ENCODE results near the gene REPS2. TPM values are rescaled to one million over a fixed set of nuclear protein-coding genes. Genes with fewer than 3 reads are reported as not detected.

REPS2 gene
- total and polyA plus RNA-seq, 2 experiments from 2014 or later: 1.2 to 4.4 TPM

GRCh38 chrX:16916561-16916960 lies 29.9 kb upstream of the REPS2 start:
- Histone ChIP-seq H3K4me1 (ENCODE audit: insufficient read depth) (no peaks in the 10 kb centered on the region), H3F3A (replicated peaks; ENCODE audit: low read depth) (no peaks in the 10 kb centered on the region), H3K36me3 (ENCODE audit: insufficient read depth) (no peaks in the 10 kb centered on the region), H3K79me2 (replicated peaks; ENCODE audit: insufficient read depth) (no peaks in the 10 kb centered on the region), H3K27ac (ENCODE audit: low read depth) (no peak overlapping the region), H3K4me2 (no peak overlapping the region), H2AFZ (no peak overlapping the region), H3K9me2 (ENCODE audit: insufficient read depth) (no peaks in the 10 kb centered on the region), H3K4me3 (no peak overlapping the region), H4K20me1 (replicated peaks; ENCODE audit: insufficient read depth) (no peaks in the 10 kb centered on the region), H3K27me3 (ENCODE audit: insufficient read depth) (no peaks in the 10 kb centered on the region)
- DNase-seq (ENCODE audit: low spot score) (no peak), ATAC-seq (no peak)
- no peaks in the 10 kb centered on the region for H3K27me3 Mint-ChIP-seq (ENCODE audit: insufficient read depth, low read depth, poor library complexity)
- H3K4me1 Mint-ChIP-seq: no peaks in the 10 kb centered on the region
- H3K27ac Mint-ChIP-seq: no peak overlapping the region
- H3K36me3 Mint-ChIP-seq (ENCODE audit: low read depth): no peaks in the 10 kb centered on the region
- H3K4me3 Mint-ChIP-seq: no peak overlapping the region
- TF ChIP-seq ZNF331 (CRISPR knock-in tag; IDR thresholded peaks at IDR 0.05; ENCODE audit: low read depth) (no peak), ETS1 (IDR thresholded peaks at IDR 0.05) (no peak), ZNF462 (CRISPR knock-in tag; IDR thresholded peaks at IDR 0.05) (no peak), JUNB (IDR thresholded peaks at IDR 0.05; ENCODE audit: unreplicated experiment) (no peak), CTCF (conservative IDR thresholded peaks at IDR 0.05; ENCODE audit: low read depth in 2 of 2) (no peak), ZNF114 (CRISPR knock-in tag; IDR thresholded peaks at IDR 0.05) (no peak), NANOG (IDR thresholded peaks at IDR 0.05; ENCODE audit: borderline replicate concordance) (no peak), CREB1 (CRISPR knock-in tag; IDR thresholded peaks at IDR 0.05; ENCODE audit: low read depth) (no peak), STAT1 (IDR thresholded peaks at IDR 0.05; ENCODE audit: unreplicated experiment) (no peak), EZH2phosphoT487 (IDR thresholded peaks at IDR 0.05; ENCODE audit: unreplicated experiment) (no peak), POLR2AphosphoS5 (IDR thresholded peaks at IDR 0.05; ENCODE audit: low read depth) (no peak), EZH2 (IDR thresholded peaks at IDR 0.05; ENCODE audit: low read depth, unreplicated experiment) (no peak)
- TF ChIP-seq, protein P1, sequence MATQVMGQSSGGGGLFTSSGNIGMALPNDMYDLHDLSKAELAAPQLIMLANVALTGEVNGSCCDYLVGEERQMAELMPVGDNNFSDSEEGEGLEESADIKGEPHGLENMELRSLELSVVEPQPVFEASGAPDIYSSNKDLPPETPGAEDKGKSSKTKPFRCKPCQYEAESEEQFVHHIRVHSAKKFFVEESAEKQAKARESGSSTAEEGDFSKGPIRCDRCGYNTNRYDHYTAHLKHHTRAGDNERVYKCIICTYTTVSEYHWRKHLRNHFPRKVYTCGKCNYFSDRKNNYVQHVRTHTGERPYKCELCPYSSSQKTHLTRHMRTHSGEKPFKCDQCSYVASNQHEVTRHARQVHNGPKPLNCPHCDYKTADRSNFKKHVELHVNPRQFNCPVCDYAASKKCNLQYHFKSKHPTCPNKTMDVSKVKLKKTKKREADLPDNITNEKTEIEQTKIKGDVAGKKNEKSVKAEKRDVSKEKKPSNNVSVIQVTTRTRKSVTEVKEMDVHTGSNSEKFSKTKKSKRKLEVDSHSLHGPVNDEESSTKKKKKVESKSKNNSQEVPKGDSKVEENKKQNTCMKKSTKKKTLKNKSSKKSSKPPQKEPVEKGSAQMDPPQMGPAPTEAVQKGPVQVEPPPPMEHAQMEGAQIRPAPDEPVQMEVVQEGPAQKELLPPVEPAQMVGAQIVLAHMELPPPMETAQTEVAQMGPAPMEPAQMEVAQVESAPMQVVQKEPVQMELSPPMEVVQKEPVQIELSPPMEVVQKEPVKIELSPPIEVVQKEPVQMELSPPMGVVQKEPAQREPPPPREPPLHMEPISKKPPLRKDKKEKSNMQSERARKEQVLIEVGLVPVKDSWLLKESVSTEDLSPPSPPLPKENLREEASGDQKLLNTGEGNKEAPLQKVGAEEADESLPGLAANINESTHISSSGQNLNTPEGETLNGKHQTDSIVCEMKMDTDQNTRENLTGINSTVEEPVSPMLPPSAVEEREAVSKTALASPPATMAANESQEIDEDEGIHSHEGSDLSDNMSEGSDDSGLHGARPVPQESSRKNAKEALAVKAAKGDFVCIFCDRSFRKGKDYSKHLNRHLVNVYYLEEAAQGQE (IDR thresholded peaks at IDR 0.05; ENCODE audit: unreplicated experiment): no peak
- no peaks in the 10 kb centered on the region for H3K9me3 Mint-ChIP-seq

All from GM23338 (cell line).